Heart left ventricle (tissue), 16 donors: ENCODE data around the gene DNAH3. TPM values are rescaled to one million over a fixed set of nuclear protein-coding genes. Genes with fewer than 3 reads are reported as not detected.

ENCODE experiments used
- ATAC-seq, 4 donors: fragments of 200-7000 bp; cut with Tn5 transposase; one replicate each; pipeline ENCODE4 v1.9.1; 2020 to 2022; ENCODE audit warnings: moderate library complexity in 4 of 4, mild to moderate bottlenecking in 3 of 4, moderate number of reproducible peaks in 1 of 4
- DNase-seq, 5 donors: peaks; one replicate each; pipeline ENCODE4 v3.0.0-alpha.2; 2020
- H3K27ac ChIP-seq, 12 donors: fragments of 200-600 bp; sonication (generic) in 4 of 12; one replicate each; pipeline versions ENCODE4 v1.5.0 to v1.8.0; 2016 to 2022; ENCODE audit warnings: mild to moderate bottlenecking in 2 of 12
- H3K27me3 ChIP-seq, 9 donors: fragments of 200-600 bp; sonication (generic) in 2 of 9; one replicate each; pipeline versions ENCODE4 v1.5.1 to v1.8.0; 2016 to 2022; ENCODE audit warnings: mild to moderate bottlenecking in 3 of 9
- H3K36me3 ChIP-seq, 9 donors: fragments of 200-600 bp; sonication (generic) in 2 of 9; one replicate each; pipeline versions ENCODE4 v1.5.0 to v1.8.0; 2018 to 2022; ENCODE audit warnings: mild to moderate bottlenecking in 2 of 9
- H3K4me1 ChIP-seq, 12 donors: fragments of 200-600 bp; sonication (generic) in 4 of 12; one replicate each; pipeline versions ENCODE4 v1.5.0 to v1.8.0; 2016 to 2022; ENCODE audit warnings: mild to moderate bottlenecking in 3 of 12
- H3K4me3 ChIP-seq, 12 donors: fragments of 200-600 bp; sonication (generic) in 4 of 12; one replicate each; pipeline versions ENCODE4 v1.5.0 to v1.8.0; 2017 to 2022; ENCODE audit warnings: mild to moderate bottlenecking in 9 of 12, moderate library complexity in 4 of 12
- H3K9me3 ChIP-seq, 12 donors: fragments of 200-600 bp; sonication (generic) in 4 of 12; one replicate each; pipeline versions ENCODE4 v1.5.0 to v1.8.0; 2016 to 2022; ENCODE audit warnings: mild to moderate bottlenecking in 1 of 12
- POLR2A ChIP-seq, 2 donors: fragments of 450-650 bp; IDR thresholded peaks; one replicate each; pipeline ENCODE4 v1.6.1; 2017; ENCODE audit warnings: antibody characterized with exemption in 2 of 2, mild to moderate bottlenecking in 2 of 2, moderate library complexity in 2 of 2
- WGBS, 4 donors: extraction: QIAGEN DNeasy Blood & Tissue Kit in 2 of 4; methylation state at CpG; one replicate each; pipeline versions ENCODE4 v1.1.5 to v1.1.7; 2013 to 2018; 5-methylcytosine and 5-hydroxymethylcytosine counted together
- intact Hi-C, 10 donors: fragments of 100-400 bp; cut with DNase I; formaldehyde crosslinking; loops; one replicate each; pipeline versions ENCODE4 v1.11.1 to v1.14.2; 2022
- polyA plus RNA-seq, 2 donors: library from polyadenylated mRNA; stranded (reverse); fragments of 200-250 nt; gene quantifications; one replicate each; pipeline ENCODE4 v1.2.3, GENCODE V29; 2013
- total RNA-seq, 9 donors: library from RNA; depleted of rRNA in 2 of 9; stranded (reverse); fragments of >200 nt in 2 of 9; fragmentation: NEBNext Ultra II Directional in 3 of 9; extraction: Animal tissue kit (Norgen Biotek cat#: 25700) in 3 of 9; gene quantifications; one replicate each; pipeline versions ENCODE4 v1.1.0 to v1.2.4, GENCODE V29; 2016 to 2023
- TF ChIP-seq, protein P1 (sequence below), 12 donors: fragments of 200-600 bp; sonication (generic) in 4 of 12; IDR thresholded peaks; one replicate each; pipeline versions ENCODE4 v1.5.0 to v1.8.0; 2018 to 2022; ENCODE audit warnings: antibody characterized with exemption in 12 of 12, mild to moderate bottlenecking in 5 of 12
- donor health status: ischemic (EF 13 %, LVEDD 7.1; RV severe dilation, severe dysfunction).
- donor health status: healthy with polysubstance abuse.
- donor health status: DM: no; HTN: yes; CAD: no.
- donor health status: DM: no; HTN: no; CAD: no.
- donor health status: ischemic (EF 25% LVEDD 6.9; RV normal size, moderate dysfunction).
- donor health status: ischemic (EF 25% LVEDD 5.7; RV mildly dilated, moderate dysfunction).
- donor health status: healthy.
- donor health status: DM: yes; HTN: yes; CAD: no.
- donor health status: ischemic (EF 35%, LVEDD 5.7; RV mildly dilated, moderate dysfunction).
- donor health status: nonischemic (EF 11% LVEDD 7.7; RV severe dilation, severe dysfunction).
- donor health status: DM: yes; HTN: yes; CAD: no.
- donor health status: PGD.
- donor health status: ischemic (EF 29% LVEDD 5.4; RV normal size, mild dysfunction).
- donor health status: nonischemic (EF 23%, LVEDD 6.1; RV moderate dilation, normal function).

DNAH3 gene
- total and polyA plus RNA-seq, 11 donors, result 0.01 to 2.0 (median 0.87) TPM

DNA sequence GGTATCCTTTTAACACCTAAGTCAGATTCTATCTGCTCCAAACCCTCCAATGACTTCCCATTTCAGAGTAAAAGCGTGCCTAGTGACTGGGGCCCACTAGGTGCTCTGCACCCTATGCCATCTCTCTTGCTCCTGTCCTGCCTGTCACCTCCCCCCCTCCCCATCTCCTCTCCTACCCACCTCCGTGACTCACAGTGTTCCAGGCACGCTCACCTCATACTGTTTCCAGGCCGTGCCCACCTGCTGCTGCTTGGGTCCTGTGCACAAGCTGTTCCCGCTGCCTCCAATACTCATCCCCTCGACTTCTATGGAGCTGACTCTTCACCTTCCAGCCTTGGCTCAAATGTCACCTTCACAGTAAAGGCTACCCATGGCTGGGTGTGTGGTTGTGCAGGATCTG is 21.7 kb downstream of the DNAH3 start:
- WGBS, 4 donors, result 92 to 96% (median 94%) methylated on average over 6 of the region's 6 CpGs
- TF ChIP-seq, protein P1, sequence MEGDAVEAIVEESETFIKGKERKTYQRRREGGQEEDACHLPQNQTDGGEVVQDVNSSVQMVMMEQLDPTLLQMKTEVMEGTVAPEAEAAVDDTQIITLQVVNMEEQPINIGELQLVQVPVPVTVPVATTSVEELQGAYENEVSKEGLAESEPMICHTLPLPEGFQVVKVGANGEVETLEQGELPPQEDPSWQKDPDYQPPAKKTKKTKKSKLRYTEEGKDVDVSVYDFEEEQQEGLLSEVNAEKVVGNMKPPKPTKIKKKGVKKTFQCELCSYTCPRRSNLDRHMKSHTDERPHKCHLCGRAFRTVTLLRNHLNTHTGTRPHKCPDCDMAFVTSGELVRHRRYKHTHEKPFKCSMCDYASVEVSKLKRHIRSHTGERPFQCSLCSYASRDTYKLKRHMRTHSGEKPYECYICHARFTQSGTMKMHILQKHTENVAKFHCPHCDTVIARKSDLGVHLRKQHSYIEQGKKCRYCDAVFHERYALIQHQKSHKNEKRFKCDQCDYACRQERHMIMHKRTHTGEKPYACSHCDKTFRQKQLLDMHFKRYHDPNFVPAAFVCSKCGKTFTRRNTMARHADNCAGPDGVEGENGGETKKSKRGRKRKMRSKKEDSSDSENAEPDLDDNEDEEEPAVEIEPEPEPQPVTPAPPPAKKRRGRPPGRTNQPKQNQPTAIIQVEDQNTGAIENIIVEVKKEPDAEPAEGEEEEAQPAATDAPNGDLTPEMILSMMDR (IDR thresholded peaks at IDR 0.05), result no peak
- TF ChIP-seq POLR2A (IDR thresholded peaks at IDR 0.05), result no peak
- H3K36me3 ChIP-seq, result peaks cover 0 to 6% (median 0%) of the 10 kb centered on the region in 9 donors
- intact Hi-C loops, result loop anchor here in 1 of 10 donors (10.0 kb wide), 1 partner anchor 1536 kb away; no protein-coding TSS in a partner anchor
- ATAC-seq (no peak), DNase-seq (no peak)
- no peak overlapping the region for H3K27ac ChIP-seq
- no peak overlapping the region for H3K4me3 ChIP-seq
- no peaks in the 10 kb centered on the region for H3K27me3 ChIP-seq
- no peaks in the 10 kb centered on the region for H3K9me3 ChIP-seq
- no peaks in the 10 kb centered on the region for H3K4me1 ChIP-seq

DNA sequence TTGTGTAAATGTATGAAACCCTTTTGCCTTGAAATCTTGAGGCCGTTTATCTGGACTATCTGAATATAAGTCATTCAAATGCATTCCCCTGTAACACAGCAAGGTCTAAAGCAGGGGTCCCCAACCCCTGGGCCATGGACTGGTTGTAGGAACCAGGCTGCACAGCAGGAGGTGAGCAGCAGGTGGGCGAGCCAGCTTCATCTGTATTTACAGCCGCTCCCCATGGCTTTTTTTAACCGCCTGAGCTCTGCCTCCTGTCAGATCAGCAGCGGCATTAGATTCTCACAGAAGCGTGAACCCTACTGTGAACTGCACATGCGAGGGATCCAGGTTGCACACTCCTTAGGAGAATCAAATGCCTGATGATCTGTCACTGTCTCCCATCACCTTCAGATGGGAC is 24.1 kb downstream of the DNAH3 start:
- Histone ChIP-seq H3K4me3 (no peak overlapping the region), H3K27me3 (no peaks in the 10 kb centered on the region), H3K4me1 (no peaks in the 10 kb centered on the region), H3K36me3 (peaks cover 0 to 6% (median 0%) of the 10 kb centered on the region in 9 donors), H3K27ac (no peak overlapping the region), H3K9me3 (no peaks in the 10 kb centered on the region)
- intact Hi-C loops, result loop anchor here in 1 of 10 donors (10.0 kb wide), 1 partner anchor 1538 kb away; no protein-coding TSS in a partner anchor
- no peak for ATAC-seq
- WGBS, 4 donors, result 82 to 87% (median 86%) methylated on average over 7 of the region's 7 CpGs
- TF ChIP-seq, protein P1 (IDR thresholded peaks at IDR 0.05), result no peak
- TF ChIP-seq POLR2A (IDR thresholded peaks at IDR 0.05), result no peak
- DNase-seq, result no peak

DNA sequence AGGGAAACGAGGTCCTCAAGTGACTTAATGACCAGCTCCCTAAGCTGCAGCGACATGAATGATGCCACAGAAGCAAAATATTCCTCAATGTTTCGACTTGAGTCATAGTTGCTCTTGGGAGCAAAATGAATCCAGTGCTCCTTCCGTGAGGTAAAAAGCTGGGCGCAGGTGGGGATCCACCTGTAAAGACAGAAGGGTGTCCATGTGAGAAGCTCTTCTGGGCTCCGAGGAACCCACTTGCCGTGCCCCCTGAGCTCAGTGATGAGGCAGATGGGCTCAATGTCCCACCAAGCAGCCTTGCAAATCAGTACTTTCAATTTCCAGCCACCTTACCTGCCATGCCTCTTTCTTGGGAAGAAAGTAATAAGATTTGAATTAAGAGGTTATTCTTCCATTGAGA is 25.5 kb downstream of the DNAH3 start:
- H3K36me3 ChIP-seq, result peaks cover 0 to 6% (median 0%) of the 10 kb centered on the region in 9 donors
- DNase-seq (no peak), ATAC-seq (no peak)
- no peaks in the 10 kb centered on the region for H3K4me1 ChIP-seq
- TF ChIP-seq, protein P1 (IDR thresholded peaks at IDR 0.05), result no peak
- TF ChIP-seq POLR2A (IDR thresholded peaks at IDR 0.05), result no peak
- H3K9me3 ChIP-seq, result no peaks in the 10 kb centered on the region
- H3K4me3 ChIP-seq, result no peak overlapping the region
- H3K27me3 ChIP-seq, result no peaks in the 10 kb centered on the region
- intact Hi-C loops, result loop anchor here in 1 of 10 donors (10.0 kb wide), 1 partner anchor 1540 kb away; no protein-coding TSS in a partner anchor
- WGBS, 4 donors, result 89 to 99% (median 94%) methylated on average over 7 of the region's 7 CpGs
- H3K27ac ChIP-seq, result no peak overlapping the region

DNA sequence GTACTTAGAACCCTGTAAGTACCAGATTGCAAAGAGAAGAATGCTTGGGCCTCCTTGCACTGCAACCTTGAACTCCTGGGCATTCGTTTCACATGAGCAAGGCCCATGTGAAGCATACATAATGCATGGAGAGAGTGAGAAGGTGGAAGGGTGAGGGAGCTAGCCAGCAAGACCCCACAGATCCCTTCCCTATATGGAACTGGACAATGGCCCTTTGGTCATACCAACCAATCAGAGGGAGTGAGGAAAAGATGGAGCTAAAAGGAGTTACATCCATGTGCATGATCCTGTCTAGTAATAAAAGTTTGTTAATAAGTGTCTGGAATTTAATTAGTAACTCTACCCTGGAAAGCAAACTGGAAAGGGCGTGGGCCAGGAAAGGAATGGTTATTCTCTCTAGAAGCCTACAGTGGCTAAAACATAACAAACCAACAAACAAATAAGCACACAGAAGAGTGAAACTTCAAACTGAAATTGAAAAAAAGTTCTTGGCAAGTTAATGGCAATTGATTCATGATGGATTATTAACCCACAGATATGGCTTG is 29.6 kb downstream of the DNAH3 start:
- Histone ChIP-seq H3K27me3 (no peaks in the 10 kb centered on the region), H3K4me1 (peaks cover 0 to 2% (median 0%) of the 10 kb centered on the region in 12 donors), H3K4me3 (no peak overlapping the region), H3K9me3 (no peaks in the 10 kb centered on the region), H3K27ac (no peak overlapping the region), H3K36me3 (peaks cover 0 to 6% (median 0%) of the 10 kb centered on the region in 9 donors)
- intact Hi-C loops, result loop anchor here in 1 of 10 donors (10.0 kb wide), 1 partner anchor 1544 kb away; no protein-coding TSS in a partner anchor
- 57 to 98% (median 87%) methylated on average over 2 of the region's 2 CpGs for WGBS, 4 donors
- TF ChIP-seq, protein P1 (IDR thresholded peaks at IDR 0.05), result no peak
- no peak for TF ChIP-seq POLR2A (IDR thresholded peaks at IDR 0.05)
- ATAC-seq (no peak), DNase-seq (no peak)
